ENCODE measurements around the gene SH3BP5. TPM values are rescaled to one million over a fixed set of nuclear protein-coding genes. Genes with fewer than 3 reads are reported as not detected.
A peak's percentile ranks its signal among the peaks of the same experiment; 100 is the strongest.

The SH3BP5 gene
- total RNA-seq, 2 experiments from 2014 or later, result 2.0 to 2.4 TPM

GRCh38 chr3:15255215-15255614, 77.2 kb downstream of the SH3BP5 start:
- H3K4me1 Mint-ChIP-seq (ENCODE audit: low read depth), result peaks cover 6% of the 10 kb centered on the region
- ATAC-seq (no peak), DNase-seq (no peak)
- POLR2A ChIA-PET, result interaction anchor here (0.6 kb wide), 1 partner anchor 9 kb away, joined by 3 read pairs; no protein-coding TSS in a partner anchor
- peaks cover 18% of the 10 kb centered on the region for H3K36me3 Mint-ChIP-seq (ENCODE audit: low read depth)
- no peak for TF ChIP-seq CTCF (IDR thresholded peaks at IDR 0.05)
- intact Hi-C loops (cut with micrococcal nuclease), result no loop called here
- CTCF ChIA-PET, result interaction anchor here (5.6 kb wide), 1 partner anchor 12 kb away, joined by 39 read pairs; no protein-coding TSS in a partner anchor
- no peaks in the 10 kb centered on the region for H3K27me3 Mint-ChIP-seq
- H3K27ac Mint-ChIP-seq, result peak overlapping the region; percentile 43
- H3K4me3 Mint-ChIP-seq, result no peak overlapping the region
- no peaks in the 10 kb centered on the region for H3K9me3 Mint-ChIP-seq

DNA sequence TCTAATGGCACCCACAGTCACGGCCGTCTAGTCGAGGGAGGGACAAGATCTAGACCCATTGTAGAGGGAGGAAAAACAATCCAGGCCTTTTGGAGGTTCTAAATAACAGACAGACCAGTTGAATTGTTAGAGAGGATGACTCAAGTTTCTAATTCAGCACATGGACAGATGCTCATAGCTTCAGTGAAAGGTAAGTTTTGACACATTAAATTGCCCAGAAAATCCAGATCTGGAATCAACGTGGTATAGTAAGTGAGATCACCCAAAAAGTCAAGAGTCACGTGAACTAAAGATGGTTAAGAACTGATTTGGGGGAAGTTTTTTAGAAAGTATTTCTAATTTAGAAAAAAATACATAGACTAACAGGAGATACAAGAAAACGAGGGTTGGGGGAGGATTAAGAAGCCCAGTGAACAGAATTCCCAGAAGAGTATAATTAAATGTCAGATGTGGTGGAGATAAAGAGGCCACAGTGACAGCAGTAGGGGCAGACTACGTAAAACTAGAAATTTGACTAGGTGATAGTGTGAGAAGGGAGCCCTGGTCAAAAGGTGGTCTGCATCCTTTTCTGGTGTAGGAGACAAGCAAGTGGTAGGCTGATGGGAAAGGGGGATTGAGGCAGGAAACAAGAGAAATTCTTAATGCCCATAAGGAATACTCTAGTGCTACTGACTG, 79.2 kb downstream of the SH3BP5 start:
- no peak overlapping the region for H3K4me3 Mint-ChIP-seq
- H3K9me3 Mint-ChIP-seq, result no peaks in the 10 kb centered on the region
- ChIA-PET POLR2A (interaction anchor here (0.6 to 0.7 kb wide), 2 partner anchors 10 to 33 kb away, joined by 3 read pairs; no protein-coding TSS in a partner anchor), CTCF (interaction anchor here (0.8 to 2.0 kb wide), 7 partner anchors 10 to 152 kb away, joined by 3 to 7 read pairs (median 3); no protein-coding TSS in a partner anchor)
- no peak for TF ChIP-seq CTCF (IDR thresholded peaks at IDR 0.05)
- ATAC-seq, result peak; percentile 45
- H3K36me3 Mint-ChIP-seq (ENCODE audit: low read depth), result peaks cover 14% of the 10 kb centered on the region
- H3K4me1 Mint-ChIP-seq (ENCODE audit: low read depth), result peaks cover 6% of the 10 kb centered on the region
- DNase-seq, result no peak
- no peaks in the 10 kb centered on the region for H3K27me3 Mint-ChIP-seq
- intact Hi-C loops (cut with micrococcal nuclease), result no loop called here
- H3K27ac Mint-ChIP-seq, result peak overlapping the region; percentile 73

DNA sequence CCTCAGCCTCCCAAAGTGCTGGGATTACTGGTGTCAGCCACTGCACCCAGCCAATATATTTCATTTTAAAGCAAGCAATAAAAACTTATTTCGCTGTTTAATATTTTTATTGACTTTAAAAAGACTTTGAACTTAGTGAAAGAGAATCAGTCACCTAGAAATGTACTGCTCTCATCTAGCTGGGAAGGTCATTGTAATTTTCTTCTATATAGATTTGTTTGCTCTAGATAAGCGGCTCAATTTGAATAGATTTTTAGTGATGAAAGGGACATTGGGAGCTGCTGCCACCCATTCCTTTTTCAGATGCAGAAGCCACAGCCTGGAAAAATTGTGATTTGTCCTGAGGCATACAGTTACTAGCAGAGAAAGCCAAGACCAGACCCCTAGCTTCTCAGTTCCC, 86.2 kb downstream of the SH3BP5 start:
- Mint-ChIP-seq H3K4me1 (ENCODE audit: low read depth) (peaks cover 6% of the 10 kb centered on the region), H3K4me3 (no peak overlapping the region), H3K9me3 (no peaks in the 10 kb centered on the region), H3K27ac (no peak overlapping the region), H3K27me3 (no peaks in the 10 kb centered on the region), H3K36me3 (ENCODE audit: low read depth) (peaks cover 27% of the 10 kb centered on the region)
- ATAC-seq, result no peak
- POLR2A ChIA-PET, result interaction anchor here (0.5 kb wide), 1 partner anchor 9 kb away, joined by 3 read pairs; no protein-coding TSS in a partner anchor
- no peak for DNase-seq
- CTCF ChIA-PET, result interaction anchor here (1.1 to 2.2 kb wide), 3 partner anchors 22 to 159 kb away, joined by 5 to 6 read pairs (median 5); no protein-coding TSS in a partner anchor
- intact Hi-C loops (cut with micrococcal nuclease), result no loop called here
- no peak for TF ChIP-seq CTCF (IDR thresholded peaks at IDR 0.05)

DNA sequence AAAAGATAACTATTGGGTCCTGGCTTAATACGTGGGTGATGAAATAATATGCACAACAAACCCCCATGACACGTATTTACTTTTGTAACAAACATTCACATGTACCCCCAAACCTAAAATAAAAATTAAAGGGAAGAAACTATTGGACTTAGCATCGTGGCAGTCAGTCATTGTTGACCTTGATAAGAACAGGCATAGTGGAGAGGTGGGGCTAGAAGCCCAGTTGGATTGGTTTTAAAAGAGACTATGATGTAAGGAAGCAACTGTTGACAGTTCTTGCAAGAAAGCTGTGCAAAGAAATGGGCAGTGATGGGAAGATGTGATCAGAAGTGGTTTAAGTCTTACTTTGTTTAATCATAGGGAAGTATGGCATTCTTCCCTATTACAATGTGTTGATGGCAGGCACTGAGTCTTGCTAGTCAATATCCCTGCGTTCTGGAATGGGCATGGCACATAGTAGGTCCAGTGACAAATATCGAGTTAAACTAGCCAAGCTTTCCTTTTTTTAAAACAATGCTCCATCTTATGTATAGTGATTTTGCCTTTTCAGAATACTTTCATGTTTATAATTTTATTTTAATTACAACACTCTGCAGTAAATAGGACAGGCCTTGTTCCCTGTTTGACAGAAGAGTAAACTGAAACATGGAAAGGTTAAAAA, 88.4 kb downstream of the SH3BP5 start:
- Mint-ChIP-seq H3K27ac (no peak overlapping the region), H3K27me3 (no peaks in the 10 kb centered on the region), H3K4me3 (no peak overlapping the region), H3K4me1 (ENCODE audit: low read depth) (peaks cover 6% of the 10 kb centered on the region), H3K9me3 (no peaks in the 10 kb centered on the region), H3K36me3 (ENCODE audit: low read depth) (peaks cover 26% of the 10 kb centered on the region)
- no peak for DNase-seq
- TF ChIP-seq CTCF (IDR thresholded peaks at IDR 0.05), result no peak
- ChIA-PET POLR2A (no interaction called here), CTCF (interaction anchor here (1.5 to 1.6 kb wide), 2 partner anchors 9 to 23 kb away, joined by 3 to 5 read pairs; no protein-coding TSS in a partner anchor)
- ATAC-seq, result no peak
- intact Hi-C loops (cut with micrococcal nuclease), result no loop called here

DNA sequence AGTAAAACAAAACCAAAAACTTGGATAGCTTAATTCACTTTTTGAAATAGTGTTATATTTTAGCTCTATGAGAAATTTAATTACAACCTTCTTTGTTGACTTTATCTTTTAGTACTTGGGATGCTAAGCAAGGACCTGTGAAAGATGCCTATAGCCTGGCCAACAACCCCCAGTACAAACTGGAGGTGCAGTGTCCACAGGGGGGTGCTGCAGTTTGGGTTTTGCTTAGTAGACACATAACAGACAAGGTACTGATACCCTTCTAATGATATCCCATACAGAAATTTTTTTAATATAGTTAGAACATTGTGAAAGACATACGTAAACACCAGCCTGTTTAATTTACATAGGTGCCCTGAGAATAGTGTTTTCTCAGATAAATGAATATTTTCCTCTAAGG, 91.0 kb downstream of the SH3BP5 start:
- peaks cover 27% of the 10 kb centered on the region for H3K36me3 Mint-ChIP-seq (ENCODE audit: low read depth)
- intact Hi-C loops (cut with micrococcal nuclease), result no loop called here

More for the DNA sequence above, 91.0 kb downstream of the SH3BP5 start:
- ATAC-seq (peak; percentile 58), DNase-seq (peak; percentile 62)
- peak; percentile 38 for TF ChIP-seq CTCF (IDR thresholded peaks at IDR 0.05)
- Mint-ChIP-seq H3K4me3 (no peak overlapping the region), H3K27ac (no peak overlapping the region), H3K4me1 (ENCODE audit: low read depth) (peaks cover 6% of the 10 kb centered on the region), H3K27me3 (no peaks in the 10 kb centered on the region), H3K9me3 (no peaks in the 10 kb centered on the region)
- ChIA-PET POLR2A (no interaction called here), CTCF (interaction anchor here (0.7 to 4.0 kb wide), 12 partner anchors 11 to 164 kb away, joined by 3 to 21 read pairs (median 4); partner anchors contain the start of gene CAPN7)
